AG04450 (cell line): ENCODE data around the gene GMPPA. TPM values are rescaled to one million over a fixed set of nuclear protein-coding genes. Genes with fewer than 3 reads are reported as not detected.

Source experiments
- CTCF ChIA-PET: fragments of 300-600, 350-600 bp; formaldehyde crosslinking; extraction: SDS; loops from one replicate; lab custom pipeline; 2022; ENCODE audit warnings: antibody characterized with exemption, inconsistent platforms; lab: Charles Lee
- POLR2A ChIA-PET: fragments of 350-600 bp; formaldehyde crosslinking; extraction: SDS; loops from one replicate; lab custom pipeline; 2021; ENCODE audit warnings: antibody characterized with exemption, inconsistent platforms; lab: Yijun Ruan, JAX
- DNase-seq: peaks from one replicate; pipeline ENCODE4 v3.0.0-alpha.2; 2011; ENCODE audit warnings: low read depth, low spot score
- H3K27ac ChIP-seq: one replicate; pipeline ENCODE4 v1.5.1; 2012; ENCODE audit warnings: low read depth, low read length, control low read depth
- H3K27me3 ChIP-seq: one replicate; pipeline ENCODE4 v1.6.0; 2012; ENCODE audit warnings: low read length; ENCODE audit not compliant: control insufficient read depth, insufficient read depth
- H3K4me3 ChIP-seq: 2 replicates; pipeline ENCODE4 v1.5.1; 2011; ENCODE audit warnings: mild to moderate bottlenecking, low read depth, low read length, control low read depth
- H3K9me3 ChIP-seq: 2 replicates; pipeline ENCODE4 v1.5.1; 2012; ENCODE audit warnings: low read length; ENCODE audit not compliant: control insufficient read depth, insufficient read depth
- polyA plus RNA-seq: library from polyadenylated mRNA; depleted of rRNA; stranded (reverse); fragments of >200 nt; gene quantifications from 2 replicates; pipeline ENCODE4 v1.2.3, GENCODE V29; 2011
- TF ChIP-seq, protein P1 (sequence below): IDR thresholded peaks from 2 replicates; pipeline ENCODE4 v1.5.1; 2011; ENCODE audit warnings: low read depth, low read length, control low read depth, inconsistent platforms

GMPPA gene
- polyA plus RNA-seq, 1 experiment: 90.1 TPM

DNA sequence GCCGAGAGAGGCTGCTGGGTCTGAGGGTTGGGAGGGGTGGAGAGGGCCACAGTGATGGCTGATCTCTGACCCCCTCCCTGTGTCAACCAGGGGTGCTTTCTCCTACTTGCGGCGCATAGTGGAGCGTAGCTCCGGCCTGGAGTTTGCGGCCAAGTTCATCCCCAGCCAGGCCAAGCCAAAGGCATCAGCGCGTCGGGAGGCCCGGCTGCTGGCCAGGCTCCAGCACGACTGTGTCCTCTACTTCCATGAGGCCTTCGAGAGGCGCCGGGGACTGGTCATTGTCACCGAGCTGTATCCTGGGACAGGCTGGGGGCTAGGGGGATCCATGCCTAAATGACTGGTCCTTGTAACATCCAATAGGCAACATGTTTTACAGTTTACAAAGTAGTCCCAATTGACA is 20.9 kb upstream of the GMPPA start:
- Histone ChIP-seq H3K9me3 (no peaks in the 10 kb centered on the region; the same call in 1 of the 2 replicates), H3K4me3 (no peak overlapping the region), H3K27me3 (no peaks in the 10 kb centered on the region), H3K27ac (no peak overlapping the region)
- ChIA-PET CTCF (interaction anchor here (1.3 to 5.5 kb wide), 6 partner anchors 17 to 82 kb away, joined by 3 to 69 read pairs (median 30); a partner anchor contains a TSS), POLR2A (interaction anchor here (0.5 to 0.8 kb wide), 2 partner anchors 11 to 50 kb away, joined by 3 read pairs; no protein-coding TSS in a partner anchor)
- DNase-seq: no peak
- TF ChIP-seq, protein P1, sequence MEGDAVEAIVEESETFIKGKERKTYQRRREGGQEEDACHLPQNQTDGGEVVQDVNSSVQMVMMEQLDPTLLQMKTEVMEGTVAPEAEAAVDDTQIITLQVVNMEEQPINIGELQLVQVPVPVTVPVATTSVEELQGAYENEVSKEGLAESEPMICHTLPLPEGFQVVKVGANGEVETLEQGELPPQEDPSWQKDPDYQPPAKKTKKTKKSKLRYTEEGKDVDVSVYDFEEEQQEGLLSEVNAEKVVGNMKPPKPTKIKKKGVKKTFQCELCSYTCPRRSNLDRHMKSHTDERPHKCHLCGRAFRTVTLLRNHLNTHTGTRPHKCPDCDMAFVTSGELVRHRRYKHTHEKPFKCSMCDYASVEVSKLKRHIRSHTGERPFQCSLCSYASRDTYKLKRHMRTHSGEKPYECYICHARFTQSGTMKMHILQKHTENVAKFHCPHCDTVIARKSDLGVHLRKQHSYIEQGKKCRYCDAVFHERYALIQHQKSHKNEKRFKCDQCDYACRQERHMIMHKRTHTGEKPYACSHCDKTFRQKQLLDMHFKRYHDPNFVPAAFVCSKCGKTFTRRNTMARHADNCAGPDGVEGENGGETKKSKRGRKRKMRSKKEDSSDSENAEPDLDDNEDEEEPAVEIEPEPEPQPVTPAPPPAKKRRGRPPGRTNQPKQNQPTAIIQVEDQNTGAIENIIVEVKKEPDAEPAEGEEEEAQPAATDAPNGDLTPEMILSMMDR: no peak

DNA sequence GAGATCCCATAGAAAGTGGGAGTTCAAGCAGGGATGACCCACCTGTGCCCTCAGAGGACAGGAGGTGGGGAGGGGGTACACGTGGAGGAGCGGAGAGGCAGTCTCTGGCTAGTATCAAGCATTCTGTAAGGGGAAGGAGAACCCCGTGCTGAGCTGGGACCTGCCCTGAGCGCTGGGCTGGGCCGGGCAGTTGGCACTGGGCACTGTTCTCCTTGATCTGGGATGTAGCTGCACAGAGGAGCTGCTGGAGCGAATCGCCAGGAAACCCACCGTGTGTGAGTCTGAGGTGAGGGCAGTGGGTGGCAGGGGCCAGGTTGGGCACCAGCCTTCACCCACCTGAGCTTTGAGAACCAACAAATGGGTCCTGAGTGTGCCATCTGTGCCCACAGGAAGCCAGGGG is 19.8 kb upstream of the GMPPA start:
- Histone ChIP-seq H3K9me3 (no peaks in the 10 kb centered on the region; the same call in 1 of the 2 replicates), H3K27me3 (no peaks in the 10 kb centered on the region), H3K4me3 (no peak overlapping the region), H3K27ac (no peak overlapping the region)
- no peak for DNase-seq
- ChIA-PET POLR2A (interaction anchor here (0.6 kb wide), 1 partner anchor 18 kb away, joined by 7 read pairs; no protein-coding TSS in a partner anchor), CTCF (interaction anchor here (0.8 to 5.5 kb wide), 3 partner anchors 17 to 51 kb away, joined by 5 to 69 read pairs (median 32); no protein-coding TSS in a partner anchor)
- TF ChIP-seq, protein P1: no peak

DNA sequence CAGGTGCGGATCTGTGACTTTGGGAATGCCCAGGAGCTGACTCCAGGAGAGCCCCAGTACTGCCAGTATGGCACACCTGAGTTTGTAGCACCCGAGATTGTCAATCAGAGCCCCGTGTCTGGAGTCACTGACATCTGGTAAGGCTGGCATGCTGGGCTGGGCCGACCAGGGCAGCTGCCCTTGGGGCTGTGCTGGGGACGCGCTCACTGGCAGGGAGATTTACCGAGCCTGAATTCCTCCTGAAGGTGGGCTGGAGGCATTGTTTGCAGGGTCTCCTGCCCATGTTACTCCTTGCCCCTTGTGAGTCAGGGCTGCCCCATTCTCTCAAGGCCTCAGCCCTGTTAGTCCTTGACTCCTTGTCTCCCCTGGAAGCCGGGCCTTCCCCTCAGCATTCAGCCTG is 18.7 kb upstream of the GMPPA start:
- Histone ChIP-seq H3K4me3 (no peak overlapping the region), H3K27ac (no peak overlapping the region), H3K27me3 (no peaks in the 10 kb centered on the region), H3K9me3 (no peaks in the 10 kb centered on the region; the same call in 1 of the 2 replicates)
- DNase-seq: no peak
- ChIA-PET POLR2A (no interaction called here), CTCF (no interaction called here)
- TF ChIP-seq, protein P1: no peak

DNA sequence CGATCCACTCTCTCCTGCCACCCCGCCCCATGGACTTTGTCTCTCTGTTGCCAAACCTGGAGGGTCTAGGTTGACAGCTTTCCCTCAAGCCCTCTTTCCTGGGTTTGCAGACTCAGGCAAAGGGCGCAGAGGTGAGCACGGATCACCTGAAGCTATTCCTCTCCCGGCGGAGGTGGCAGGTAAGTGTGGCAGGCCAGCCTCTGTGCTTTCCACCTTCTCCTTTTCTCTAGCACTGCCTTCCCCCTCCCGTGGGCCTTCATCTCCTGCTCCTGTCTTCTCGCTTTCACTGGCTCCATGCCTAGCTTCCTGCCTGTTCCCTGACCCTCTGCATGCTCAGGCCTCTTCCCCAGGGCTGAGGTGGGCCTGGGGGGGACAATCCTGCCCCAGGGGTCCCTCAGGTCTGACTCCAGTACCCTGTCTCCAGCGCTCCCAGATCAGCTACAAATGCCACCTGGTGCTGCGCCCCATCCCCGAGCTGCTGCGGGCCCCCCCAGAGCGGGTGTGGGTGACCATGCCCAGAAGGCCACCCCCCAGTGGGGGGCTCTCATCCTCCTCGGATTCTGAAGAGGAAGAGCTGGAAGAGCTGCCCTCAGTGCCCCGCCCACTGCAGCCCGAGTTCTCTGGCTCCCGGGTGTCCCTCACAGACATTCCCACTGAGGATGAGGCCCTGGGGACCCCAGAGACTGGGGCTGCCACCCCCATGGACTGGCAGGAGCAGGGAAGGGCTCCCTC is 15.9 kb upstream of the GMPPA start:
- ChIA-PET POLR2A (interaction anchor here (0.9 kb wide), 1 partner anchor 13 kb away, joined by 4 read pairs; a partner anchor contains a TSS), CTCF (interaction anchor here (0.6 to 5.1 kb wide), 7 partner anchors 12 to 80 kb away, joined by 3 to 32 read pairs (median 7); a partner anchor contains a TSS)

More for the DNA sequence above, 15.9 kb upstream of the GMPPA start:
- Histone ChIP-seq H3K27ac (no peak overlapping the region), H3K27me3 (no peaks in the 10 kb centered on the region), H3K9me3 (no peaks in the 10 kb centered on the region; the same call in 1 of the 2 replicates), H3K4me3 (no peak overlapping the region)
- TF ChIP-seq, protein P1: no peak
- no peak for DNase-seq
